Muscle layer of duodenum (tissue), 2 donors: ENCODE data around the gene SLC4A5.
"Not testable (repeated sequence)": the region's sequence is repeated elsewhere in the genome, so short reads cannot be mapped to it uniquely, and the experiment has no call there.

Experiments
- H3K27ac ChIP-seq: one replicate; pipeline ENCODE4 v1.7.0; 2013; ENCODE audit warnings: mild to moderate bottlenecking, low read length
- H3K27me3 ChIP-seq: one replicate; pipeline ENCODE4 v1.7.0; 2013; ENCODE audit warnings: low read depth, mild to moderate bottlenecking, control low read depth, low read length
- H3K36me3 ChIP-seq, 2 donors: one replicate each; pipeline ENCODE4 v1.7.0; 2013; ENCODE audit warnings: low read length in 2 of 2, control low read depth in 1 of 2, mild to moderate bottlenecking in 1 of 2; ENCODE audit not compliant: insufficient read depth in 2 of 2, control insufficient read depth in 1 of 2
- H3K4me1 ChIP-seq, 2 donors: one replicate each; pipeline ENCODE4 v1.7.0; 2013; ENCODE audit warnings: low read length in 2 of 2, mild to moderate bottlenecking in 2 of 2, control low read depth in 1 of 2, moderate library complexity in 1 of 2; ENCODE audit not compliant: insufficient read depth in 2 of 2, control insufficient read depth in 1 of 2
- H3K4me3 ChIP-seq, 2 donors: one replicate each; pipeline ENCODE4 v1.7.0; 2013; ENCODE audit warnings: low read length in 2 of 2, low read depth in 1 of 2, mild to moderate bottlenecking in 1 of 2
- H3K9me3 ChIP-seq, 2 donors: one replicate each; pipeline ENCODE4 v1.7.0; 2013; ENCODE audit warnings: low read length in 2 of 2, control low read depth in 1 of 2, mild to moderate bottlenecking in 1 of 2; ENCODE audit not compliant: control insufficient read depth in 1 of 2
- donor health status: healthy.

Gene SLC4A5

GRCh38 chr2:74364533-74365505, 21.6 kb upstream of the SLC4A5 start:
- Histone ChIP-seq H3K9me3 (no peaks in the 10 kb centered on the region), H3K27me3 (no peaks in the 10 kb centered on the region), H3K4me1 (peaks cover 0 to 10% of the 10 kb centered on the region in 2 donors), H3K4me3 (no peak overlapping the region), H3K27ac (no peak overlapping the region), H3K36me3 (peaks cover 91 to 100% of the 10 kb centered on the region in 2 donors)

GRCh38 chr2:74361327-74361726, 18.1 kb upstream of the SLC4A5 start:
- peaks cover 83 to 97% of the 10 kb centered on the region in 2 donors for H3K36me3 ChIP-seq
- H3K4me1 ChIP-seq, result peaks cover 0 to 10% of the 10 kb centered on the region in 2 donors
- no peak overlapping the region for H3K27ac ChIP-seq
- H3K9me3 ChIP-seq, result no peaks in the 10 kb centered on the region
- no peak overlapping the region for H3K4me3 ChIP-seq
- no peaks in the 10 kb centered on the region for H3K27me3 ChIP-seq

- peaks cover 56 to 68% of the 10 kb centered on the region in 2 donors for H3K36me3 ChIP-seq
These were observed 14.4 kb upstream of the SLC4A5 start for GRCh38 chr2:74357627-74358026.

GRCh38 chr2:74349889-74350288, 6.7 kb upstream of the SLC4A5 start:
- no peaks in the 10 kb centered on the region for H3K27me3 ChIP-seq
- no peaks in the 10 kb centered on the region for H3K9me3 ChIP-seq
- H3K4me3 ChIP-seq, result no peak overlapping the region
- H3K27ac ChIP-seq, result no peak overlapping the region
- no peaks in the 10 kb centered on the region for H3K36me3 ChIP-seq
- no peaks in the 10 kb centered on the region for H3K4me1 ChIP-seq

More at GRCh38 chr2:74357627-74358026, 14.4 kb upstream of the SLC4A5 start:
- Histone ChIP-seq H3K27ac (no peak overlapping the region), H3K4me1 (no peaks in the 10 kb centered on the region), H3K4me3 (no peak overlapping the region), H3K27me3 (no peaks in the 10 kb centered on the region), H3K9me3 (no peaks in the 10 kb centered on the region)

- H3K4me1 ChIP-seq, result no peaks in the 10 kb centered on the region
- H3K4me3 ChIP-seq, result no peak overlapping the region
- H3K36me3 ChIP-seq, result no peaks in the 10 kb centered on the region
- H3K27me3 ChIP-seq, result no peaks in the 10 kb centered on the region
- H3K27ac ChIP-seq, result no peak overlapping the region
- no peaks in the 10 kb centered on the region for H3K9me3 ChIP-seq
These were observed 4.5 kb upstream of the SLC4A5 start for GRCh38 chr2:74347742-74348141.

GRCh38 chr2:74347303-74347702, 4.1 kb upstream of the SLC4A5 start:
- H3K27me3 ChIP-seq, result no peaks in the 10 kb centered on the region
- no peak overlapping the region for H3K27ac ChIP-seq
- H3K4me3 ChIP-seq, result no peak overlapping the region
- H3K36me3 ChIP-seq, result no peaks in the 10 kb centered on the region
- H3K4me1 ChIP-seq, result no peaks in the 10 kb centered on the region
- H3K9me3 ChIP-seq, result no peaks in the 10 kb centered on the region

GRCh38 chr2:74345272-74345943, 2.2 kb upstream of the SLC4A5 start:
- Histone ChIP-seq H3K4me1 (no peaks in the 10 kb centered on the region), H3K4me3 (no peak overlapping the region)

GRCh38 chr2:74336227-74336626, 7.0 kb downstream of the SLC4A5 start:
- H3K36me3 ChIP-seq, H3K4me1 ChIP-seq, H3K27me3 ChIP-seq, H3K4me3 ChIP-seq, H3K9me3 ChIP-seq, H3K27ac ChIP-seq: not testable (repeated sequence)

More at GRCh38 chr2:74345272-74345943, 2.2 kb upstream of the SLC4A5 start:
- no peaks in the 10 kb centered on the region for H3K9me3 ChIP-seq
- no peaks in the 10 kb centered on the region for H3K27me3 ChIP-seq
- H3K36me3 ChIP-seq, result peaks cover 0 to 6% of the 10 kb centered on the region in 2 donors
- no peak overlapping the region for H3K27ac ChIP-seq

GRCh38 chr2:74334931-74335333, 8.3 kb downstream of the SLC4A5 start:
- Histone ChIP-seq H3K4me3 (no peak overlapping the region), H3K9me3 (no peaks in the 10 kb centered on the region), H3K27ac (no peak overlapping the region), H3K4me1 (no peaks in the 10 kb centered on the region), H3K36me3 (peaks cover 0 to 14% of the 10 kb centered on the region in 2 donors), H3K27me3 (no peaks in the 10 kb centered on the region)

- peaks cover 0 to 14% of the 10 kb centered on the region in 2 donors for H3K36me3 ChIP-seq
- no peak overlapping the region for H3K4me3 ChIP-seq
- H3K27me3 ChIP-seq, result no peaks in the 10 kb centered on the region
- H3K27ac ChIP-seq, result no peak overlapping the region
- no peaks in the 10 kb centered on the region for H3K4me1 ChIP-seq
- H3K9me3 ChIP-seq, result no peaks in the 10 kb centered on the region
These were observed 9.2 kb downstream of the SLC4A5 start for GRCh38 chr2:74333896-74334586.

GRCh38 chr2:74333175-74333574, 10.0 kb downstream of the SLC4A5 start:
- Histone ChIP-seq H3K27me3 (no peaks in the 10 kb centered on the region), H3K4me3 (no peak overlapping the region), H3K36me3 (peaks cover 0 to 14% of the 10 kb centered on the region in 2 donors), H3K4me1 (no peaks in the 10 kb centered on the region), H3K9me3 (no peaks in the 10 kb centered on the region), H3K27ac (no peak overlapping the region)
